ENCODE data around the gene CBLB.
"Not testable (repeated sequence)": the region's sequence is repeated elsewhere in the genome, so short reads cannot be mapped to it uniquely, and the experiment has no call there.

Gene CBLB

DNA sequence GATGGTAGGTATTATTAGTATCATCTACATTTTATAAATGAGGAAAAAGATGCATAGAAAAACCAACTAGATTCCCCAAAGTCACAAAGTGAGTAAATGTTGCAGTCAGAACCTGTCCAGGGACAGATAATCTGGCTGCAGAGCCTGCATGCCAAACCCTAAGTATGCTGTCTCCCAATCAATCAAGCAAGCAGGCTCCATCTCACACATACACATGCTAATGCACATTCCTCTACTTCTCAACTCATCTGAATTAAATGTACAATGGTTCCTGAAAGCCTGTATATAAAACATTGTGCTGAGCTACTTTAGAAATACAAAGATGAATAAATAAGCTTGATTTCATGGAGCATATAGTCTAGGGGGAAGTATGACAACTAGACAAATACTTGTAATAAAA is 101.0 kb downstream of the CBLB start:
- Histone ChIP-seq H3K27ac (ENCODE audit: low read depth, low read length) (no peak overlapping the region), H3K9me3 (ENCODE audit: control insufficient read depth, insufficient read depth, low read depth, low read length) (peaks cover 11% of the 10 kb centered on the region), H3K36me3 (ENCODE audit: control insufficient read depth, insufficient read depth, low read length) (peaks cover 5% of the 10 kb centered on the region; the same call in 1 of the 2 replicates), H3K9ac (ENCODE audit: low read length) (no peak overlapping the region), H3K4me1 (ENCODE audit: control insufficient read depth, insufficient read depth, low read length) (no peaks in the 10 kb centered on the region), H3K4me3 (ENCODE audit: low read depth, low read length) (no peak overlapping the region), H3K27me3 (ENCODE audit: control insufficient read depth, insufficient read depth, low read length) (no peaks in the 10 kb centered on the region)

DNA sequence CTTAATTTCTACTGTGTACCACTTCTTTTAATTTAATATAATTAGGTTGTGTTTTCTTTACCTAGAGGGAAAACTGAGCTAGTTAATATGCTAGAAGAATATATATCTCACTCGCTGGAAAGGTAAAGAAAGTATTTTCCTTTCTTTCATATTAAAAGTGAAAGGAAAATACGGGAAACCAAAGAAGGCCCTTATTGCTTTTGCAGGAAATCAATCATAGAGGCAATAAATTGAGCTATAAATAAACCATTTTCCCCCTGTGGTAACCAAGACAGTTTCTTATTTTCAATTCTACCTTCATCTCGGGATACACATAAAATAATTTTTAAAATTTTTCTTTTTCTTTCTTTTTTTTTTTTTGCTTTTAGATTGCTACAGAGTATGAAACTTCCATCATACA is 101.6 kb downstream of the CBLB start:
- H3K27ac ChIP-seq (ENCODE audit: low read depth, low read length): no peak overlapping the region
- H3K36me3 ChIP-seq (ENCODE audit: control insufficient read depth, insufficient read depth, low read length): peaks cover 10% of the 10 kb centered on the region
- H3K9me3 ChIP-seq (ENCODE audit: control insufficient read depth, insufficient read depth, low read depth, low read length): peaks cover 17% of the 10 kb centered on the region
- no peaks in the 10 kb centered on the region for H3K27me3 ChIP-seq (ENCODE audit: control insufficient read depth, insufficient read depth, low read length)
- H3K9ac ChIP-seq (ENCODE audit: low read length): no peak overlapping the region
- H3K4me1 ChIP-seq (ENCODE audit: control insufficient read depth, insufficient read depth, low read length): no peaks in the 10 kb centered on the region
- no peak overlapping the region for H3K4me3 ChIP-seq (ENCODE audit: low read depth, low read length)

DNA sequence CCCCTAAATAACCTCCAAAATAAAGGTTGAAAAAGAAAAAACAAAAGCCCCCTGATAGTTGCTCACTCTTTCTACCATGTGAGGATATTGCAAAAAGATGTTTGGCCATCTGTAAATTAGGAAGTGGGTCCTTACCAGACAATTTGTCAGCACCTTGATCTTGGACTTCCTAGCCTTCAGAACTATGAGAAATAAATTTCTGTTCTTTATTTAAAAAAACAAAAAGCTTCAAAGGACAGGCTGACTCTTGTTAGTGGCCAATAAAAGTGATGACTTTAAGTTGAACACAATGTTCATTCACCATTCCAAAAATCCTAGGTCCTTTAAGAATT is 103.5 kb downstream of the CBLB start:
- peaks cover 15% of the 10 kb centered on the region for H3K36me3 ChIP-seq (ENCODE audit: control insufficient read depth, insufficient read depth, low read length)
- peaks cover 23% of the 10 kb centered on the region for H3K9me3 ChIP-seq (ENCODE audit: control insufficient read depth, insufficient read depth, low read depth, low read length)
- H3K27ac ChIP-seq (ENCODE audit: low read depth, low read length): no peak overlapping the region
- no peak overlapping the region for H3K9ac ChIP-seq (ENCODE audit: low read length)
- H3K4me3 ChIP-seq (ENCODE audit: low read depth, low read length): no peak overlapping the region
- H3K27me3 ChIP-seq (ENCODE audit: control insufficient read depth, insufficient read depth, low read length): no peaks in the 10 kb centered on the region
- H3K4me1 ChIP-seq (ENCODE audit: control insufficient read depth, insufficient read depth, low read length): no peaks in the 10 kb centered on the region

DNA sequence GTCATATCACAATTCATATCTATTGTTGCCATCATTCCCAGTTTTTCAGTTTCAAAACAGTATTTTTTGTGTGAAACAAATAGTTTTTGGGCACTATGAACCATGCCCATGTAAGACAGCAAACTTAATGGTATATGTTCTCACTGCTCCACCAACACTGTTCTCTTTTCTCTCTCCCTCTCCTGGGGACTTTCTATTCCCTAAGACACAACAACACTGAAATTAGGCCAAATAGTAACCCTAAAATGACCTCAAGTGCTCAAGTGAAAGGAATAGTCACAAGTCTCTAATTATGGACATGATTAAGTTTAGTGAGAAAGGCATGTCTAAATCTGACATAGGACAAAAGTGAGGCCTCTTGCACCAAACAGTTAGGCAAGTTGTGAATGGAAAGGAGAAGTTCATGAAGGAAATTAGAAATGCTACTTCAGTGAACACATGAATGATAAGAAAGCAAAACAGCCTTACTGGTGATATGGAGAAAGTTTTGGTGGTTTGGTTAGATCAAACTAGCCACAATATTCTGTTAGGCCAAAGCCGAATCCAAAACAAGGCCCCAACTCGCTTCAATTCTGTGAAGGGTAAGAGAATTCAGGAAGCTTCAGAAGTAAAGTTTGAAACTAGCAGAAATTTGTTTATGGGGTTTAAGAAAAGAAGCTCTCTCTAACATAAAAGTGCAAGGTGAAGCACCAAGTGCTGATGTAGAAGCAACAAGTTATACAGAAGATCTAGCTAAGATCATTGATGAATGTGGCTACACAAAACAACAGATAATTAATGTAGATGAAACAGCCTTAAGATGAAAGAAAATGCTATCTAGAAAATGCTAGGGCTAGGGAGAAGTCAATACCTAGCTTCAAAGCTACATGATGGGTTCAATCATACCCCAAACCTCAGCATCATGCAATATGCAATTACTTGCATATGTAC is 104.2 kb downstream of the CBLB start:
- Histone ChIP-seq H3K27me3 (ENCODE audit: control insufficient read depth, insufficient read depth, low read length) (no peaks in the 10 kb centered on the region), H3K4me3 (ENCODE audit: low read depth, low read length) (no peak overlapping the region), H3K4me1 (ENCODE audit: control insufficient read depth, insufficient read depth, low read length) (no peaks in the 10 kb centered on the region), H3K27ac (ENCODE audit: low read depth, low read length) (no peak overlapping the region), H3K36me3 (ENCODE audit: control insufficient read depth, insufficient read depth, low read length) (peaks cover 15% of the 10 kb centered on the region), H3K9me3 (ENCODE audit: control insufficient read depth, insufficient read depth, low read depth, low read length) (peaks cover 24% of the 10 kb centered on the region), H3K9ac (ENCODE audit: low read length) (no peak overlapping the region)

DNA sequence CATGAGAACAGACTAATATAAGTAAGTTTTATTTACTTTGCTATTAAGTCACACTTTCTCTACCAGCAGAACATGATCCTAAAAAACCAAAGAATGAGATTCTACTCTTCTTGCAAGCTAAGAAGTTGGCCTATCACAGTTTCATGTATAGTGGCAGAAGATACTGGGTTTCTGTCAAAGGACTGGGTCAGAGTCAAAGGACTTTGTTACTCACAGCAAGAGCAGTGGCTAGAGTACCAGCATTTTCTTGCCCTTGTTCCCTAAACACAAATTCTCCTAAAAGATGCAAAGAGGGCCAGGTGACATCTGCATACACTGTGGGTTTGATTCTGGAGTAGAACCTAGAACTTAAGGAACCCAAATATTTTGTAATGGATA is 105.2 kb downstream of the CBLB start:
- Histone ChIP-seq H3K27ac (ENCODE audit: low read depth, low read length) (no peak overlapping the region), H3K36me3 (ENCODE audit: control insufficient read depth, insufficient read depth, low read length) (peaks cover 23% of the 10 kb centered on the region), H3K9me3 (ENCODE audit: control insufficient read depth, insufficient read depth, low read depth, low read length) (peaks cover 31% of the 10 kb centered on the region), H3K9ac (ENCODE audit: low read length) (no peak overlapping the region), H3K4me1 (ENCODE audit: control insufficient read depth, insufficient read depth, low read length) (no peaks in the 10 kb centered on the region), H3K4me3 (ENCODE audit: low read depth, low read length) (no peak overlapping the region), H3K27me3 (ENCODE audit: control insufficient read depth, insufficient read depth, low read length) (no peaks in the 10 kb centered on the region)

DNA sequence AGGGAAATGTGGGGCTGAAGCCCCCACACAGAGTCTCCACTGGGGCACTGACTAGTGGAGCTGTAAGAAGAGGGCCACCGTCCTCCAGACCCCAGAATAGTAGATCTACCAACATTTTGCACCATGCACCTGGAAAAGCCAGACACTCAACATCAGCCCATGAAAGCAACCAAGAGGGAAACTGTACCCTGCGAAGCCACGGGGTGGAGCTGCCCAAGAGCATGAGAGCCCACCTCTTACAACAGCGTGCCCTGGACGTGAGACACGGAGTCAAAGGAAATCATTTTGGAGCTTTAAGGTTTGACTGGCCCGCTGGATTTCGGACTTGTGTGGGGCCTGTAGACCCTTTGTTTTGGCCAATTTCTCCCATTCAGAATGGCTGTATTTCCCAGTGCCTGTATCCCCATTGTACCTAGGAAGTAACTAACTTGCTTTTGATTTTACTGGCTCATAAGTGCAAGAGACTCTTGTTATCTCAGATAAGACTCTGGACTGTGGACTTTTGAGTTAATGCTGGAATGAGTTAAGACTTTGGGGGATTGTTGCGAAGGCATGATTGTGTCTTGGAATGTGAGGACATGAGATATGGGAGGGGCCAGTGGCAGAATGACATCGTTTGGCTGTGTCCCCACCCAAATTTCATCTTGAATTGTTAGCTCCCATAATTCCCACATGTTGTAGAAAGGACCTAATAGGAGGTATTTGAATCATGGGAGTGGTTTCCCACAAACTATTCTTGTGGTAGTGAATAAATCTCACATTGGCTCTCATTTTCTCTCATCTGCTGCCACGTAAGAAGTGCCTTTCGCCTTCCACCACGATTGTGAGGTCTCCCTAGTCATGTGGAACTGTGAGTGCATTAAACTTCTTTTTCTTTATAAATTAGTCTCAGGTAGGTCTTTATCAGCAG is 105.8 kb downstream of the CBLB start:
- H3K36me3 ChIP-seq (ENCODE audit: control insufficient read depth, insufficient read depth, low read length): peaks cover 23% of the 10 kb centered on the region
- H3K27ac ChIP-seq (ENCODE audit: low read depth, low read length): no peak overlapping the region
- no peaks in the 10 kb centered on the region for H3K4me1 ChIP-seq (ENCODE audit: control insufficient read depth, insufficient read depth, low read length)
- H3K9ac ChIP-seq (ENCODE audit: low read length): no peak overlapping the region
- peaks cover 31% of the 10 kb centered on the region for H3K9me3 ChIP-seq (ENCODE audit: control insufficient read depth, insufficient read depth, low read depth, low read length)
- H3K4me3 ChIP-seq (ENCODE audit: low read depth, low read length): no peak overlapping the region
- H3K27me3 ChIP-seq (ENCODE audit: control insufficient read depth, insufficient read depth, low read length): no peaks in the 10 kb centered on the region

DNA sequence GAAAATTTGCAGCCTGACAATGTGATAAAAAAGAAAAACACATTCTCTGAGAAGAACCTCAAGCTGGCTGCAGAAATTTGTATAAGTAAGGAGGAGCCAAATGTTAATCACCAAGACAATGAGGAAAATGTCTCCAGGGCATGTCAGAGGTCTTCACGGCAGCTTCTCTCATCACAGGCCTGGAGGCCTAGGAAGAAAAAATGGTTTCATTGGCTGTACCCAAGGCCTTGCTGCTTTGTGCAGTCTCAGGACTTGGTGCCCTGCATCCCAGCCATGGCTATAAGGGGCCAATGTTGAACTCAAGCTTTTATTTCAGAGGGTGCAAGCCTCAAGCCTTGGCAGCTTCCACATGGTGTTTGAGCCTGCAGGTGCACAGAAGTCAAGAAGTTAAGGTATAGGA is 106.6 kb downstream of the CBLB start:
- Histone ChIP-seq H3K36me3 (ENCODE audit: control insufficient read depth, insufficient read depth, low read length) (peaks cover 23% of the 10 kb centered on the region), H3K9me3 (ENCODE audit: control insufficient read depth, insufficient read depth, low read depth, low read length) (peaks cover 31% of the 10 kb centered on the region)
- H3K27ac ChIP-seq (ENCODE audit: low read depth, low read length); H3K4me1 ChIP-seq (ENCODE audit: control insufficient read depth, insufficient read depth, low read length); H3K4me3 ChIP-seq (ENCODE audit: low read depth, low read length); H3K9ac ChIP-seq (ENCODE audit: low read length); H3K27me3 ChIP-seq (ENCODE audit: control insufficient read depth, insufficient read depth, low read length): not testable (repeated sequence)

DNA sequence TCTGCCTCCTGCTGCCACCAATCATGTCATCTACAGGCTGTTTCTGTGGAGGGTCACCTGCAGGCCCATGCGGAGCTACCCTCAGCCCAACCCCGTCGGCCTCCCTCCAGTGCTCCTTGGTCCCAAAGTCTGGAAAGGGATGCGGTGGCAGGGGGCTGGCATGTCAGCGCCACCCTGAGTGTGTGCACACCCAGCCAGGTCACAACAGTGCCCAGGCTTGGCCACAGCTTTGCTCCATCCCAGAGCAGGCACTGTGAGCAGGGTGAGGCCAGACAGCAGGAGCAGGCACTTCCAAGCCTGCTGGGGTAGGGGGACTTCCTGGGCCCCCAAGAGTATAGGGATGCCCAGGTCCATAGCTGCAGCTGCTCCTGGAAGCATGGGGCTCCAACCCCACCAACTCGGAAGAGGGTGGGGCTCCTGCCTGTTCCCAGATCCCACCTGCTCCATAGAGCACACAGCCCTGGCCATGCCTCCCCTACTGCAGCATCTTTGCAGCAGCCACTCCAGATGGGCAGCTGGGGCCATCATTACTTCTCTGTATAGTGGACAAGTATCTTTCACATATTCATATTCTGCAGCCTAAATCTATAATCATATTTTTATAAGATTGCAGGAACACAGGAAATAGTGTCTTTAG is 109.3 kb downstream of the CBLB start:
- Histone ChIP-seq H3K4me3 (ENCODE audit: low read depth, low read length) (no peak overlapping the region), H3K36me3 (ENCODE audit: control insufficient read depth, insufficient read depth, low read length) (peaks cover 23% of the 10 kb centered on the region), H3K9me3 (ENCODE audit: control insufficient read depth, insufficient read depth, low read depth, low read length) (peaks cover 30% of the 10 kb centered on the region), H3K27ac (ENCODE audit: low read depth, low read length) (no peak overlapping the region), H3K9ac (ENCODE audit: low read length) (no peak overlapping the region), H3K4me1 (ENCODE audit: control insufficient read depth, insufficient read depth, low read length) (no peaks in the 10 kb centered on the region), H3K27me3 (ENCODE audit: control insufficient read depth, insufficient read depth, low read length) (no peaks in the 10 kb centered on the region)

DNA sequence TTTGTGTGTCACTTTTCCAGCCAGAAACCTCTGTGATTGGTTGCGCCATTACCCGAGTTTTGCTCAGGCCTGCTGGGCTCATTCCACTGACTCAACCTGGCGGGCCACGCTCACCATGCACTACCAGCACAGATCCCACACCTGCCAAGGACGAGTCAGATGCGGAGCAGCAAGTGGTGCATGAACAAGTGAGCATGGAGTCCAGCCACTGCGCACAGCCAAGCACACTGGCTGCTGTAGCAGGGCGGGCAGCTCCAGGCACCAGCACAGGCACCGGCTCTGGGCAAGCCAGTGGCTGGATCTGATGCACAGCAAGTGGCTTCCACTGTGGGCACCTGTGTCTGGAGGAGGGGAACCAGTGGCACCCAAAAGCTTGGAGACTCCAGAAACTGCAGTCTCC is 110.4 kb downstream of the CBLB start:
- H3K9ac ChIP-seq (ENCODE audit: low read length): no peak overlapping the region

DNA sequence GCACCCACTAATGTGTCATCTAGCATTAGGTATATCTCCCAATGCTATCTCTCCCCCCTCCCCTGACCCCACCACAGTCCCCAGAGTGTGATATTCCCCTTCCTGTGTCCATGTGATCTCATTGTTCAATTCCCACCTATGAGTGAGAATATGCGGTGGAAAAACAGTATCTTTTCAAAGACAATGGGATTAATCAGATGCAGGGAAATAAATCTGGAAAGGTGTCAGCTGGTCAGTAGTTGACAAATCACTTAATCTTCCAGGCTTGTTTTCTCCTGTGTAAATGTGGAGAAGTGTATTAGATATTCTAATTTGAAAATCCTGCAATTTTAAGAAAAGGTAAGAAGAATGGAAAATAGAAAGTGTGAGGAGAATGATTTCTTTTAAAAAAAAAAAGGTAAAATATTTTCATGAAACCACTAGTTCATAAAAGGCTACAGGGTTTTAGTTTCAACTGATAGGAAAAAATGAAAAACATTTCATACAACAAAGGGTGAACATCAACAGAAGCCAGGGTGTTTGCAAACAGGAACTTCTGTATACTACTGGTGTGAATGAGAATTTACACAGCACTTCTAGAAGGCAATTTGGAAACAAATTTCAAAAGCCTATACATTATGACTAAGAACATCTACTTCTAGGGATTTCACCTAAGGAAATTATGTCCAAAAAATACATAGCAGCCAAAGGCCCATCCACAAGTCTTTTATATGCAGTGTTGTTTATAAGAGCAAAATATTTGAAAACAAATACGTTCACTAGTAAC is 113.5 kb downstream of the CBLB start:
- Histone ChIP-seq H3K9me3 (ENCODE audit: control insufficient read depth, insufficient read depth, low read depth, low read length) (peaks cover 8% of the 10 kb centered on the region; the same call in 1 of the 2 replicates), H3K27me3 (ENCODE audit: control insufficient read depth, insufficient read depth, low read length) (no peaks in the 10 kb centered on the region), H3K36me3 (ENCODE audit: control insufficient read depth, insufficient read depth, low read length) (peaks cover 8% of the 10 kb centered on the region; the same call in 1 of the 2 replicates), H3K9ac (ENCODE audit: low read length) (no peak overlapping the region), H3K4me3 (ENCODE audit: low read depth, low read length) (no peak overlapping the region), H3K4me1 (ENCODE audit: control insufficient read depth, insufficient read depth, low read length) (no peaks in the 10 kb centered on the region), H3K27ac (ENCODE audit: low read depth, low read length) (no peak overlapping the region)

More for the DNA sequence above, 110.4 kb downstream of the CBLB start:
- Histone ChIP-seq H3K36me3 (ENCODE audit: control insufficient read depth, insufficient read depth, low read length) (peaks cover 23% of the 10 kb centered on the region), H3K27me3 (ENCODE audit: control insufficient read depth, insufficient read depth, low read length) (no peaks in the 10 kb centered on the region), H3K4me1 (ENCODE audit: control insufficient read depth, insufficient read depth, low read length) (no peaks in the 10 kb centered on the region), H3K27ac (ENCODE audit: low read depth, low read length) (no peak overlapping the region), H3K4me3 (ENCODE audit: low read depth, low read length) (no peak overlapping the region), H3K9me3 (ENCODE audit: control insufficient read depth, insufficient read depth, low read depth, low read length) (peaks cover 26% of the 10 kb centered on the region)
